Coronary artery (tissue), 2 donors: Measurements from ENCODE around the gene SEMA3E.

Experiments
- DNase-seq: peaks from one replicate; pipeline ENCODE4 v3.0.0-alpha.2; 2017; ENCODE audit warnings: low spot score
- H3K27ac ChIP-seq, 2 donors: fragments of 200-600 bp; sonication (generic); one replicate each; pipeline ENCODE4 v1.5.1; 2016 to 2019
- H3K4me3 ChIP-seq: fragments of 200-600 bp; sonication (generic); 2 replicates; pipeline ENCODE4 v1.5.1; 2016; ENCODE audit warnings: mild to moderate bottlenecking, moderate library complexity
- TF ChIP-seq, protein P1 (sequence below): fragments of 200-600 bp; sonication (generic); IDR thresholded peaks from one replicate; pipeline ENCODE4 v1.5.1; 2019; ENCODE audit warnings: antibody characterized with exemption

SEMA3E gene

DNA sequence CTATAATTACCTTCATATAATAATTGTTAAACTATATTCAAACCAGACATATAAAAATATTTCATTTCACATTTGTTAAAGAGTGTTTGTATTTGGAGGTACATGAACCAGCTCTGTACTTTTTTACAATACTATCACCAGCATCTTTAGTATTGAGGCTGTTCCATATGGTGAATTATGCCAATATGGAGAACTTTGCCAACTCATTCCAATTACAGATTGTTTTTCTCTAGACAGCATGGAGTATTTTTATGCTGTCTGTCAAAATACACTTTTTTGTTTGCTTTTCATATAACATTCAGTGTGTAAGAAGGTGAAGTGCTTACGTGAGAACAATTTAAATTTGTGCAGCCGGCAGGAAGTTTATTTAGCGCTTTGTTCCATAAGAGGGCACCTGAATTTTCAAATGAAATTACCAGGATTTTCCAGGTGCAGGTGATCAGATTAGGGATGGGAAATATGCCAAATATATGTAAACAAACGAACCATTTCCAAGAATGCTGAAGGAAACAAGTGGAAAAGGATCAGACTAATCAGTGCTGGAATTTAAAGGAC lies 54.9 kb downstream of the SEMA3E start:
- Histone ChIP-seq H3K27ac (no peak overlapping the region), H3K4me3 (no peak overlapping the region)
- no peak for DNase-seq
- TF ChIP-seq, protein P1, sequence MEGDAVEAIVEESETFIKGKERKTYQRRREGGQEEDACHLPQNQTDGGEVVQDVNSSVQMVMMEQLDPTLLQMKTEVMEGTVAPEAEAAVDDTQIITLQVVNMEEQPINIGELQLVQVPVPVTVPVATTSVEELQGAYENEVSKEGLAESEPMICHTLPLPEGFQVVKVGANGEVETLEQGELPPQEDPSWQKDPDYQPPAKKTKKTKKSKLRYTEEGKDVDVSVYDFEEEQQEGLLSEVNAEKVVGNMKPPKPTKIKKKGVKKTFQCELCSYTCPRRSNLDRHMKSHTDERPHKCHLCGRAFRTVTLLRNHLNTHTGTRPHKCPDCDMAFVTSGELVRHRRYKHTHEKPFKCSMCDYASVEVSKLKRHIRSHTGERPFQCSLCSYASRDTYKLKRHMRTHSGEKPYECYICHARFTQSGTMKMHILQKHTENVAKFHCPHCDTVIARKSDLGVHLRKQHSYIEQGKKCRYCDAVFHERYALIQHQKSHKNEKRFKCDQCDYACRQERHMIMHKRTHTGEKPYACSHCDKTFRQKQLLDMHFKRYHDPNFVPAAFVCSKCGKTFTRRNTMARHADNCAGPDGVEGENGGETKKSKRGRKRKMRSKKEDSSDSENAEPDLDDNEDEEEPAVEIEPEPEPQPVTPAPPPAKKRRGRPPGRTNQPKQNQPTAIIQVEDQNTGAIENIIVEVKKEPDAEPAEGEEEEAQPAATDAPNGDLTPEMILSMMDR, result no peak

DNA sequence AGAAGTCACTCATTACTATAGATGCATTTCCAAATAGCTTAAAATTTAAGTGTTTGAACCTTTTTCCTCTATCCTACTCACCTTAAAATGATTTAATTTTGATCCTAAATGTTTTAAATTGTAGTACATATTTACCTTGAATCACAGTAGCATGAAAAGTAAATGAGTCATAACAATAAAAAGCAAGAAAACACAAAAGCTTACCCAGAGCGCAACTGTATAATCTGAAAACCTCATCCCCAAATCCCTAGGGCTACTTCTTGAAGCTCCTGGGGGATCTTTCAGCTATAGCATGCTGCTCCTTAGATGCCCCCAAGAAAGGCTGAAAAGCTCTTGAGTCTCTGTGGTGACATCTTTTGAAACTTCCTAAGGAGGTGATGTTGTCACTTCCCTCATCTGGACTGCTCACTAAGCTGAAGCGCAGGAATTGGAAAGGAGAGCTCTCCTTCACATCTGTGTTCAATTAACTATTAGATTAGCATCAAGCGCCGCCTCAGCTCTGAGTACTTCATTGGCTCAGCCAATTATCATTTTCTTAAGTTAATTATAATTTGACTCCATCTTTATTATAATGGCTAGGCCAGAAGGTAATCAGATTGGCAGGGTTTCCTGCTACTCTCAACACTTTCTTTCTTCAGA lies 60.2 kb downstream of the SEMA3E start:
- TF ChIP-seq, protein P1, result no peak
- Histone ChIP-seq H3K4me3 (no peak overlapping the region), H3K27ac (no peak overlapping the region)
- DNase-seq, result no peak

DNA sequence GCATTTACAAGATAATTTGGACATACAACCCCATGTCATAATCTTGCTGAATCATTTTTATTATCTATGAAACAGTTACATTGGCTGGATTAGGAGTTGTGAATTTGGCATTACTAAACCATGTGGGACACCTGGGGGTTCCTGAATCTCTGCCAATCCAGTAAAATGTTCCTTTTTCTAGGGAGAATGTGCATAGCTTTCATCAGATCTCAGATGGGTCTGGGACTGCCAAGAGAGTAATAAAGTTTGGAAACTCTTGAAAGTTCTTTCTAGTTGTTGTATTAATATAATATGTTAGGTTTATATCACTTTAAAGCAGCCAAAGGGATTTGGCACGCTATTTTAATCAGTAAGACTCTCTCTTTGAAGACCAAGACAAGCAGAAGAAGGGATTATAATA lies 62.7 kb downstream of the SEMA3E start:
- no peak overlapping the region for H3K4me3 ChIP-seq
- DNase-seq, result no peak
- TF ChIP-seq, protein P1, result no peak
- H3K27ac ChIP-seq, result no peak overlapping the region

DNA sequence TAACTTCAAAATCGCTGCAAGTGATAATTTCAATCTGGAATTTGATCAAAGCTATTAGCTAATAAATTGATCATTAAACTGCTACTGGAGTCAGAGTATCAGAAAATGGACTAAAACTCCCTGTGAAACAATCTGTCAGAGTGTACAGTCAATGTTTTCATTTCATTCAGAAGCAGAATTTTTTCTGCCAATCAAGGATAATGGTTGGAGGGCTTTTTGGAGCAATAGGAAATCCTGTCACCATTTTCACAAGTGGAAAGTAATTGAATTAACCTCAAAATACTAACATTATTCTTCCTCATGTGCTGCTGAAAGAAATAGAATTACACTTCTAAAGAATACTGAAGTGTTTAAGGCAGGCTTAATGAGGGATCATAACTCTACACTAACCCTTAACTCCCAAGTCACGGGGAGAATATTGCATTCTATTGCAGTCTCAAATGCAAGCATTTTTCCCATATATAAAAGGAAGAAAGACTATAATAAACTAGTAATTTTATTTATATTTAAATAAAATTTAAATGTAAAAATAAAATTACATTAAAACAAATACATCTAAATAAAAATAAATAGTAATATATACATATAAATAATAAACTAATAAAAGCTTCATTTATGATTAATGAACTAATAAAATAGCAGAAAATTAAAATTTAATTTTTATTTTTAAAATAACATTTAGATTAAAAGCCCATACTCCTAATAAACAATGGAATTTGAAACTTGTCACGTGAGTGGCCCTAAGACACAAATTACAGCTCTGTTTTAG lies 67.1 kb downstream of the SEMA3E start:
- H3K4me3 ChIP-seq, result no peak overlapping the region
- no peak overlapping the region for H3K27ac ChIP-seq
- TF ChIP-seq, protein P1, result no peak
- no peak for DNase-seq

DNA sequence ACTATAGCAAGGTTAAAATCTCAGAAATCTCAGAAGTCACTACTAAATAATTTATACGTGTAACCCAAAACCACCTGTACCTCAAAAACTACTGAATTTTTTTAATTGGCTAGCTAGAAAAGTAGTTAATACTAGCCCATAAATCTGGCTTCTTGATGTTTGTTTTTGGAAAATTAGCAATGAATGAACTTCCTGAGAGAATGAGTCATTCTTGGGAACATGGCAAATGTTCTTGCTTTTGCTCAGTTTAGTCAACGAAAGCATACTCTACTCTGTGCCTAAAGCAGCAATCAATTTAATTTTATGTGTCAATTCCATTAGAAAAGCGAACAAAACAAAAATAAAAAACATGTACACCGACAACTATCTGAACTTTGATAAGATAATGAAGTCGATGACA lies 69.2 kb downstream of the SEMA3E start:
- no peak overlapping the region for H3K27ac ChIP-seq
- no peak overlapping the region for H3K4me3 ChIP-seq
- TF ChIP-seq, protein P1, result no peak
- DNase-seq, result no peak

DNA sequence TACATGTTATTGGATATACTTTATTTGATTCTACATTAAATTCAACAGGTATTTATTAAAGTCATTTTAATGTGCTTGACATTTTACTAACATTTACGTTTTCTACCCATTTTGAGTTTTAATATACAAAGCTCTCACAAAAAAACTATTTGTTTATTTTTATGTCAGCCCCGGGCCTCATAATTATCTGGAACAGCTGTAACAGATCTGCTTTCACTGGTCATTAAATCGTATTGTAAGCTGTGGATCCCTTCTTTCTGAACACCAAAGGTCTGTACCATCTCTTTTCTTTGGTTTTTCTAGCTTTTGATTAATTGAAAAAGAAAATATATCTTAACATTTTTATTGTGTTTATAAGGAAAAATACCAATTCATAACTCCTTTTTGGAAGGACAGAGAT lies 73.5 kb downstream of the SEMA3E start:
- TF ChIP-seq, protein P1, result no peak
- no peak for DNase-seq
- H3K27ac ChIP-seq, result no peak overlapping the region
- no peak overlapping the region for H3K4me3 ChIP-seq

DNA sequence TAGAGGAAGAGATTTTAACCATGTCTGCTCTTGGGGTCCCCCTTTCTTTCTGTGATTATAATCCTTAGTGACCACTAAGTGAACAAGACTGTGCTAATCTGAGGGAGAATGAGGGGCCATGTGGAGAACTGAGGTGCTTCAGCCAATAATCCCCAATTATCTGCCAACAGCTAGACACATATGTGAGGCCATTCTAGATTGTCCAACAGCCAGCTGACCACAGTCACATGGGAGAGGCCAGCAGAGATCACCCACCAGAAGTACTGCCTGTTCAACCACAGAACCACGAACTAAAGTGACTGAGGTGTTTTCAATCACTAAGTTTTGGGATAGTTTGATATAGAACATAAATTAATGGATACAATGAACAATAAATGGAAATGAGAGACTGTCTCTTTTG lies 74.3 kb downstream of the SEMA3E start:
- DNase-seq, result no peak
- TF ChIP-seq, protein P1, result no peak
- Histone ChIP-seq H3K27ac (no peak overlapping the region), H3K4me3 (no peak overlapping the region)
